WTC11 (cell line): ENCODE results near the gene MLXIP. TPM values are rescaled to one million over a fixed set of nuclear protein-coding genes. Genes with fewer than 3 reads are reported as not detected.

Experiments
- ATAC-seq: fragments of 200-7000 bp; cut with Tn5 transposase; 2 replicates; pipeline ENCODE4 v1.10.0; 2021; ENCODE audit warnings: mild to moderate bottlenecking, moderate library complexity
- CTCF ChIA-PET: fragments of 300-600 bp; sonication (Branson Sonifier 250); formaldehyde crosslinking; loops from one replicate; lab custom pipeline; 2021; ENCODE audit warnings: antibody characterized with exemption; lab: Charles Lee
- POLR2A ChIA-PET: fragments of 350-600 bp; sonication (Branson Sonifier 250); formaldehyde crosslinking; loops from one replicate; lab custom pipeline; 2021; ENCODE audit warnings: antibody characterized with exemption; lab: Charles Lee
- DNase-seq: peaks from one replicate; pipeline ENCODE4 v3.0.0; 2021; ENCODE audit warnings: low spot score
- H3K27ac Mint-ChIP-seq: 2 replicates; pipeline ENCODE4 v1.8.0; 2021; ENCODE audit warnings: mixed read lengths
- H3K27me3 Mint-ChIP-seq: 2 replicates; pipeline ENCODE4 v1.8.0; 2021; ENCODE audit warnings: low read depth, mild to moderate bottlenecking, moderate library complexity, mixed read lengths
- H3K36me3 Mint-ChIP-seq: 2 replicates; pipeline ENCODE4 v1.8.0; 2021; ENCODE audit warnings: mixed read lengths
- H3K4me1 Mint-ChIP-seq: 2 replicates; pipeline ENCODE4 v1.8.0; 2022; ENCODE audit warnings: mixed read lengths
- H3K4me3 Mint-ChIP-seq: 2 replicates; pipeline ENCODE4 v1.8.0; 2021; ENCODE audit warnings: mild to moderate bottlenecking, moderate library complexity, mixed read lengths
- H3K9me3 Mint-ChIP-seq: 2 replicates; pipeline ENCODE4 v1.8.0; 2021; ENCODE audit warnings: mixed read lengths
- GRHL2 ChIP-seq: fragments of 250-450 bp; sonication (Bioruptor Pico); IDR thresholded peaks from 2 replicates; pipeline ENCODE4 v1.8.0; 2022; ENCODE audit warnings: mild to moderate bottlenecking, moderate library complexity; ENCODE audit not compliant: insufficient replicate concordance, severe bottlenecking
- MXD4 ChIP-seq: fragments of 250-450 bp; sonication (Bioruptor Pico); IDR thresholded peaks from 2 replicates; pipeline ENCODE4 v1.8.0; 2021; ENCODE audit warnings: mild to moderate bottlenecking, moderate library complexity, borderline replicate concordance
- MYBL2 ChIP-seq: sonication (generic); formaldehyde crosslinking; IDR thresholded peaks from 2 replicates; pipeline ENCODE4 v1.8.1; 2023; ENCODE audit warnings: mild to moderate bottlenecking, moderate library complexity, missing genetic modification reagents
- NR1H2 ChIP-seq: sonication (generic); formaldehyde crosslinking; IDR thresholded peaks from 2 replicates; pipeline ENCODE4 v1.9.0; 2021; ENCODE audit warnings: mild to moderate bottlenecking, moderate library complexity, missing genetic modification reagents
- ZNF138 ChIP-seq: sonication (generic); formaldehyde crosslinking; conservative IDR thresholded peaks from 2 replicates; pipeline ENCODE4 v1.8.1; 2022; ENCODE audit warnings: mild to moderate bottlenecking, moderate library complexity, missing genetic modification reagents
- ZNF263 ChIP-seq: sonication (generic); formaldehyde crosslinking; IDR thresholded peaks from 2 replicates; pipeline ENCODE4 v1.8.1; 2022; ENCODE audit warnings: low read depth, mild to moderate bottlenecking, moderate library complexity, missing genetic modification reagents
- ZNF317 ChIP-seq: sonication (generic); formaldehyde crosslinking; IDR thresholded peaks from 2 replicates; pipeline ENCODE4 v1.8.1; 2023; ENCODE audit warnings: low read depth, mild to moderate bottlenecking, moderate library complexity, missing genetic modification reagents, borderline replicate concordance
- ZNF423 ChIP-seq: fragments of 250-450 bp; sonication (Bioruptor Pico); IDR thresholded peaks from 2 replicates; pipeline ENCODE4 v2.1.2; 2022; ENCODE audit warnings: mild to moderate bottlenecking, moderate library complexity
- total RNA-seq: library from RNA; stranded (reverse); gene quantifications from 3 replicates; pipeline ENCODE4 v1.2.3, GENCODE V29; 2021
- TF ChIP-seq, protein P1 (sequence below): fragments of 200-600 bp; IDR thresholded peaks from 2 replicates; pipeline ENCODE4 v1.8.0; 2022; ENCODE audit warnings: antibody characterized with exemption
- TF ChIP-seq, protein P2 (sequence below): fragments of 250-450 bp; sonication (Bioruptor Pico); IDR thresholded peaks from 2 replicates; pipeline ENCODE4 v1.9.0; 2021; ENCODE audit warnings: mild to moderate bottlenecking
- TF ChIP-seq, protein P3 (sequence below): sonication (generic); formaldehyde crosslinking; IDR thresholded peaks from 2 replicates; pipeline ENCODE4 v1.8.1; 2023; ENCODE audit warnings: mild to moderate bottlenecking, missing genetic modification reagents, moderate library complexity
- TF ChIP-seq, protein P4 (sequence below): sonication (generic); formaldehyde crosslinking; conservative IDR thresholded peaks from 2 replicates; pipeline ENCODE4 v1.8.1; 2023; ENCODE audit warnings: mild to moderate bottlenecking, low read depth, missing genetic modification reagents, moderate library complexity
- TF ChIP-seq, protein P5 (sequence below): sonication (generic); formaldehyde crosslinking; IDR thresholded peaks from 2 replicates; pipeline ENCODE4 v1.8.0; 2022; ENCODE audit warnings: mild to moderate bottlenecking, missing genetic modification reagents

Gene MLXIP
- total RNA-seq, 1 experiment from 2014 or later: 49.4 TPM

DNA sequence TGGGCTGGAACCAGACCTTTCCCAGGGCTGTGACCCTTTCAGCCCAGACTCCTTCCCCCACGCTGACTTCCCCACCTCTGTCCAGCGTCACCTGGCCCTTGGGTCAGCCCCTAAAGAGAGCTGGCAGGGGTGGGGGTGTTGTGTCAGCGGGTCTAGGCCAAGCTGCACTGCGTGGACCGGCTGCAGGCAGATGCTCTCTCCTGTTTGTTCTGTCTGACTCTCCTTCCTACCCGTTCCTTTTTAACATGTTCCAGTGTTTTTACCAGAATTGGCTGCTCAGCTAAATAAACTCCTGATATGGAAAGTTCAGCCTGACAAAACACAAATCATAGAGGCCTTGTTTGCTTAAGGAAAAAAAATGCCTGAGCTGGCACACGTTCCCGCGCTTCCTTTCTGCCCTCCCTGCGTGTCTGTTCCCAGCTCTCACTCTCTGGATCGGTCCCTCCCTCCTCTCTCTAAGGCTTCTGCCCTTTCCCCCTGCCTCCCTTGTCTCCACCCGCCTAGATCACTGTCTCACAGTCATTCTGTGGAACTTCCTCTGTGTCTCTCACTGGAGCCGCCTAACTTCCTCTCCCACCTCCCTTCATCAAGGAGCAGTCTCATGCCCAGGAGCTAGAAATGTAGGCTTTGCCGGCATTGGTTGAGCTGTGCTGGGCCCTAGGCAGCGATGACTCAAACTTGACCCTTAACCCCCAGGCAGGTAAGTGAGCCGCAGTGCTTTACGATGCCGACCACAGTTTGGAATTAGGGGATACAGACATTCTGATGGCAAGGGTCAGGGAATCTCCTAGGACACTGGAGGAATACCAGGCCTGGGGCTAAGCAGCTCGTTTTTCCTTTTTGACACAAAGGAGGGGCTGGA, 15.5 kb upstream of the MLXIP start:
- H3K4me1 Mint-ChIP-seq: peaks cover 35% of the 10 kb centered on the region

DNA sequence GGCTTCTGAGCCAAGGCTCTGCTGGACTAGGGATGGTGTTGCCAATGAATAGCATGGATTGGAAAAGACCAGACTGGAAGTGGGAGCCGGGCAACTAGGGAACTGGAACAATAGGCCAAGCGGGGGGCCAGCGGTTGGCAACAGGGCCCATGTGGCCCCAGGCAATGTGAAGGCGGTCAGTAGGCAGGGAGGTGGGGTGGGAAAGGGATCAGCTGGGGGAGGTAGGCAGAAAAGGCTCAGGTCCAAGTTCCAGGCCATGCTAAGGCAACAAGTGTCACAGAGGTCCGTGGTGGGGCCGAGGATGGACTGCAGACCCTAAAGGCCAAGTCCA, 14.9 kb upstream of the MLXIP start:
- Mint-ChIP-seq H3K9me3 (no peaks in the 10 kb centered on the region), H3K4me1 (peaks cover 35% of the 10 kb centered on the region), H3K27ac (peak overlapping the region; percentile 95), H3K36me3 (peaks cover 22% of the 10 kb centered on the region), H3K4me3 (peak overlapping the region; percentile 22; the same call in 1 of the 2 replicates), H3K27me3 (no peaks in the 10 kb centered on the region)
- ATAC-seq (peak; percentile 3), DNase-seq (no peak)
- ChIA-PET POLR2A (interaction anchor here (0.8 to 2.4 kb wide), 2 partner anchors 15 to 269 kb away, joined by 3 to 8 read pairs; partner anchors contain the start of gene MLXIP), CTCF (interaction anchor here (0.6 to 2.7 kb wide), 17 partner anchors 9 to 280 kb away, joined by 3 to 24 read pairs (median 5); partner anchors contain the start of genes CFAP251 and RHOF)
- no peak for TF ChIP-seq ZNF138 (CRISPR knock-in tag)
- TF ChIP-seq MXD4: no peak
- TF ChIP-seq, protein P1, sequence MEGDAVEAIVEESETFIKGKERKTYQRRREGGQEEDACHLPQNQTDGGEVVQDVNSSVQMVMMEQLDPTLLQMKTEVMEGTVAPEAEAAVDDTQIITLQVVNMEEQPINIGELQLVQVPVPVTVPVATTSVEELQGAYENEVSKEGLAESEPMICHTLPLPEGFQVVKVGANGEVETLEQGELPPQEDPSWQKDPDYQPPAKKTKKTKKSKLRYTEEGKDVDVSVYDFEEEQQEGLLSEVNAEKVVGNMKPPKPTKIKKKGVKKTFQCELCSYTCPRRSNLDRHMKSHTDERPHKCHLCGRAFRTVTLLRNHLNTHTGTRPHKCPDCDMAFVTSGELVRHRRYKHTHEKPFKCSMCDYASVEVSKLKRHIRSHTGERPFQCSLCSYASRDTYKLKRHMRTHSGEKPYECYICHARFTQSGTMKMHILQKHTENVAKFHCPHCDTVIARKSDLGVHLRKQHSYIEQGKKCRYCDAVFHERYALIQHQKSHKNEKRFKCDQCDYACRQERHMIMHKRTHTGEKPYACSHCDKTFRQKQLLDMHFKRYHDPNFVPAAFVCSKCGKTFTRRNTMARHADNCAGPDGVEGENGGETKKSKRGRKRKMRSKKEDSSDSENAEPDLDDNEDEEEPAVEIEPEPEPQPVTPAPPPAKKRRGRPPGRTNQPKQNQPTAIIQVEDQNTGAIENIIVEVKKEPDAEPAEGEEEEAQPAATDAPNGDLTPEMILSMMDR: no peak
- TF ChIP-seq GRHL2 (CRISPR knock-in tag): no peak
- TF ChIP-seq ZNF317 (CRISPR knock-in tag): no peak
- TF ChIP-seq, protein P2, sequence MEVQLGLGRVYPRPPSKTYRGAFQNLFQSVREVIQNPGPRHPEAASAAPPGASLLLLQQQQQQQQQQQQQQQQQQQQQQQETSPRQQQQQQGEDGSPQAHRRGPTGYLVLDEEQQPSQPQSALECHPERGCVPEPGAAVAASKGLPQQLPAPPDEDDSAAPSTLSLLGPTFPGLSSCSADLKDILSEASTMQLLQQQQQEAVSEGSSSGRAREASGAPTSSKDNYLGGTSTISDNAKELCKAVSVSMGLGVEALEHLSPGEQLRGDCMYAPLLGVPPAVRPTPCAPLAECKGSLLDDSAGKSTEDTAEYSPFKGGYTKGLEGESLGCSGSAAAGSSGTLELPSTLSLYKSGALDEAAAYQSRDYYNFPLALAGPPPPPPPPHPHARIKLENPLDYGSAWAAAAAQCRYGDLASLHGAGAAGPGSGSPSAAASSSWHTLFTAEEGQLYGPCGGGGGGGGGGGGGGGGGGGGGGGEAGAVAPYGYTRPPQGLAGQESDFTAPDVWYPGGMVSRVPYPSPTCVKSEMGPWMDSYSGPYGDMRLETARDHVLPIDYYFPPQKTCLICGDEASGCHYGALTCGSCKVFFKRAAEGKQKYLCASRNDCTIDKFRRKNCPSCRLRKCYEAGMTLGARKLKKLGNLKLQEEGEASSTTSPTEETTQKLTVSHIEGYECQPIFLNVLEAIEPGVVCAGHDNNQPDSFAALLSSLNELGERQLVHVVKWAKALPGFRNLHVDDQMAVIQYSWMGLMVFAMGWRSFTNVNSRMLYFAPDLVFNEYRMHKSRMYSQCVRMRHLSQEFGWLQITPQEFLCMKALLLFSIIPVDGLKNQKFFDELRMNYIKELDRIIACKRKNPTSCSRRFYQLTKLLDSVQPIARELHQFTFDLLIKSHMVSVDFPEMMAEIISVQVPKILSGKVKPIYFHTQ: no peak
- no peak for TF ChIP-seq ZNF423 (CRISPR knock-in tag)
- TF ChIP-seq, protein P3, sequence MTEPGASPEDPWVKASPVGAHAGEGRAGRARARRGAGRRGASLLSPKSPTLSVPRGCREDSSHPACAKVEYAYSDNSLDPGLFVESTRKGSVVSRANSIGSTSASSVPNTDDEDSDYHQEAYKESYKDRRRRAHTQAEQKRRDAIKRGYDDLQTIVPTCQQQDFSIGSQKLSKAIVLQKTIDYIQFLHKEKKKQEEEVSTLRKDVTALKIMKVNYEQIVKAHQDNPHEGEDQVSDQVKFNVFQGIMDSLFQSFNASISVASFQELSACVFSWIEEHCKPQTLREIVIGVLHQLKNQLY: no peak
- no peak for TF ChIP-seq ZNF263 (CRISPR knock-in tag)
- TF ChIP-seq, protein P4, sequence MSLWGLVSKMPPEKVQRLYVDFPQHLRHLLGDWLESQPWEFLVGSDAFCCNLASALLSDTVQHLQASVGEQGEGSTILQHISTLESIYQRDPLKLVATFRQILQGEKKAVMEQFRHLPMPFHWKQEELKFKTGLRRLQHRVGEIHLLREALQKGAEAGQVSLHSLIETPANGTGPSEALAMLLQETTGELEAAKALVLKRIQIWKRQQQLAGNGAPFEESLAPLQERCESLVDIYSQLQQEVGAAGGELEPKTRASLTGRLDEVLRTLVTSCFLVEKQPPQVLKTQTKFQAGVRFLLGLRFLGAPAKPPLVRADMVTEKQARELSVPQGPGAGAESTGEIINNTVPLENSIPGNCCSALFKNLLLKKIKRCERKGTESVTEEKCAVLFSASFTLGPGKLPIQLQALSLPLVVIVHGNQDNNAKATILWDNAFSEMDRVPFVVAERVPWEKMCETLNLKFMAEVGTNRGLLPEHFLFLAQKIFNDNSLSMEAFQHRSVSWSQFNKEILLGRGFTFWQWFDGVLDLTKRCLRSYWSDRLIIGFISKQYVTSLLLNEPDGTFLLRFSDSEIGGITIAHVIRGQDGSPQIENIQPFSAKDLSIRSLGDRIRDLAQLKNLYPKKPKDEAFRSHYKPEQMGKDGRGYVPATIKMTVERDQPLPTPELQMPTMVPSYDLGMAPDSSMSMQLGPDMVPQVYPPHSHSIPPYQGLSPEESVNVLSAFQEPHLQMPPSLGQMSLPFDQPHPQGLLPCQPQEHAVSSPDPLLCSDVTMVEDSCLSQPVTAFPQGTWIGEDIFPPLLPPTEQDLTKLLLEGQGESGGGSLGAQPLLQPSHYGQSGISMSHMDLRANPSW (CRISPR knock-in tag): no peak
- TF ChIP-seq, protein P5, sequence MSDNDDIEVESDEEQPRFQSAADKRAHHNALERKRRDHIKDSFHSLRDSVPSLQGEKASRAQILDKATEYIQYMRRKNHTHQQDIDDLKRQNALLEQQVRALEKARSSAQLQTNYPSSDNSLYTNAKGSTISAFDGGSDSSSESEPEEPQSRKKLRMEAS (CRISPR knock-in tag): no peak
- no peak for TF ChIP-seq MYBL2 (CRISPR knock-in tag)

More for the DNA sequence above, 15.5 kb upstream of the MLXIP start:
- DNase-seq: no peak
- Mint-ChIP-seq H3K27ac (peak overlapping the region; percentile 95), H3K9me3 (no peaks in the 10 kb centered on the region), H3K4me3 (no peak overlapping the region)
- CTCF ChIA-PET: interaction anchor here (0.6 to 2.7 kb wide), 17 partner anchors 9 to 279 kb away, joined by 3 to 24 read pairs (median 4); partner anchors contain the start of genes CFAP251 and RHOF
- TF ChIP-seq, protein P2: no peak
- no peak for TF ChIP-seq NR1H2 (CRISPR knock-in tag)
- TF ChIP-seq, all 79 proteins: peak for 0
- ATAC-seq: peak; percentile 9
- no peaks in the 10 kb centered on the region for H3K27me3 Mint-ChIP-seq
- POLR2A ChIA-PET: interaction anchor here (0.8 to 2.4 kb wide), 2 partner anchors 15 to 269 kb away, joined by 3 to 8 read pairs; partner anchors contain the start of gene MLXIP
- peaks cover 18% of the 10 kb centered on the region for H3K36me3 Mint-ChIP-seq
